ENCODE results near the gene SMYD3. TPM values are rescaled to one million over a fixed set of nuclear protein-coding genes. Genes with fewer than 3 reads are reported as not detected.
"Not testable (repeated sequence)": the region's sequence is repeated elsewhere in the genome, so short reads cannot be mapped to it uniquely, and the experiment has no call there.

SMYD3 gene
- polyA plus RNA-seq, 3 donors: 4.8 to 12.4 (median 7.1) TPM

GRCh38 chr1:245804696-245805095 is 702.4 kb downstream of the SMYD3 start:
- H3K27ac ChIP-seq (ENCODE audit: low read depth, low read length): no peak overlapping the region
- 90 to 91% (median 90%) methylated on average over 4 of the region's 4 CpGs for WGBS, 3 donors

- WGBS, 3 donors: 82 to 90% (median 82%) methylated on average over 4 to 5 of the region's 5 CpGs
- H3K27ac ChIP-seq (ENCODE audit: low read depth, low read length): no peak overlapping the region
Measured at GRCh38 chr1:245803666-245804037, 703.4 kb downstream of the SMYD3 start.

GRCh38 chr1:245802941-245803665 is 704.0 kb downstream of the SMYD3 start:
- WGBS, 3 donors: 91 to 95% (median 95%) methylated on average over 9 of the region's 9 CpGs
- no peak overlapping the region for H3K27ac ChIP-seq (ENCODE audit: low read depth, low read length)

GRCh38 chr1:245800901-245801605 is 706.0 kb downstream of the SMYD3 start:
- H3K27ac ChIP-seq (ENCODE audit: low read depth, low read length): no peak overlapping the region
- 92 to 94% (median 92%) methylated on average over 6 of the region's 6 CpGs for WGBS, 3 donors

GRCh38 chr1:245798349-245798711 is 708.7 kb downstream of the SMYD3 start:
- H3K27ac ChIP-seq (ENCODE audit: low read depth, low read length): no peak overlapping the region
- 65 to 70% (median 66%) methylated on average over 5 of the region's 5 CpGs for WGBS, 3 donors

GRCh38 chr1:245797592-245798348 is 709.3 kb downstream of the SMYD3 start:
- WGBS, 3 donors: 79 to 83% (median 82%) methylated on average over 14 of the region's 14 CpGs
- H3K27ac ChIP-seq (ENCODE audit: low read depth, low read length): no peak overlapping the region

GRCh38 chr1:245791410-245792312 is 715.4 kb downstream of the SMYD3 start:
- no peak overlapping the region for H3K27ac ChIP-seq (ENCODE audit: low read depth, low read length)
- WGBS, 3 donors: 66 to 78% (median 74%) methylated on average over 10 of the region's 10 CpGs

GRCh38 chr1:245790441-245790840 is 716.6 kb downstream of the SMYD3 start:
- no peak overlapping the region for H3K27ac ChIP-seq (ENCODE audit: low read depth, low read length)
- 96 to 100% (median 98%) methylated on average over 2 of the region's 2 CpGs for WGBS, 3 donors

GRCh38 chr1:245788886-245789285 is 718.2 kb downstream of the SMYD3 start:
- no peak overlapping the region for H3K27ac ChIP-seq (ENCODE audit: low read depth, low read length)
- 94 to 99% (median 95%) methylated on average over 10 of the region's 10 CpGs for WGBS, 3 donors

GRCh38 chr1:245788269-245788668 is 718.8 kb downstream of the SMYD3 start:
- 78 to 93% (median 82%) methylated on average over 3 of the region's 3 CpGs for WGBS, 3 donors
- H3K27ac ChIP-seq (ENCODE audit: low read depth, low read length): no peak overlapping the region

GRCh38 chr1:245786948-245787347 is 720.1 kb downstream of the SMYD3 start:
- no peak overlapping the region for H3K27ac ChIP-seq (ENCODE audit: low read depth, low read length)
- WGBS, 3 donors: 84 to 96% (median 95%) methylated on average over 5 of the region's 5 CpGs

GRCh38 chr1:245779797-245780755 is 727.0 kb downstream of the SMYD3 start:
- WGBS, 3 donors: 93 to 97% (median 93%) methylated on average over 9 of the region's 9 CpGs
- no peak overlapping the region for H3K27ac ChIP-seq (ENCODE audit: low read depth, low read length)

- WGBS, 3 donors: 96 to 99% (median 97%) methylated on average over 3 of the region's 3 CpGs
- no peak overlapping the region for H3K27ac ChIP-seq (ENCODE audit: low read depth, low read length)
Measured at GRCh38 chr1:245777752-245778151, 729.3 kb downstream of the SMYD3 start.

GRCh38 chr1:245776694-245777332 is 730.3 kb downstream of the SMYD3 start:
- 68 to 83% (median 73%) methylated on average over 5 of the region's 5 CpGs for WGBS, 3 donors
- H3K27ac ChIP-seq (ENCODE audit: low read depth, low read length): no peak overlapping the region

GRCh38 chr1:245776139-245776538 is 730.9 kb downstream of the SMYD3 start:
- H3K27ac ChIP-seq (ENCODE audit: low read depth, low read length): no peak overlapping the region
- WGBS, 3 donors: 62 to 93% (median 92%) methylated on average over 4 of the region's 4 CpGs

GRCh38 chr1:245774931-245775330 is 732.1 kb downstream of the SMYD3 start:
- WGBS, 3 donors: 89 to 94% (median 89%) methylated on average over 15 to 22 of the region's 25 CpGs
- H3K27ac ChIP-seq (ENCODE audit: low read depth, low read length): not testable (repeated sequence)

- 82 to 89% (median 84%) methylated on average over 2 of the region's 2 CpGs for whole genome bisulfite sequencing, 3 donors
- H3K27ac ChIP-seq (ENCODE audit: low read depth, low read length): no peak overlapping the region
Measured at GRCh38 chr1:245774196-245774595, 732.9 kb downstream of the SMYD3 start.

All from adipose tissue (tissue), 3 donors.